Measurements from ENCODE around the gene B9D2.
A peak's percentile ranks its signal among the peaks of the same experiment; 100 is the strongest.

Gene B9D2

DNA sequence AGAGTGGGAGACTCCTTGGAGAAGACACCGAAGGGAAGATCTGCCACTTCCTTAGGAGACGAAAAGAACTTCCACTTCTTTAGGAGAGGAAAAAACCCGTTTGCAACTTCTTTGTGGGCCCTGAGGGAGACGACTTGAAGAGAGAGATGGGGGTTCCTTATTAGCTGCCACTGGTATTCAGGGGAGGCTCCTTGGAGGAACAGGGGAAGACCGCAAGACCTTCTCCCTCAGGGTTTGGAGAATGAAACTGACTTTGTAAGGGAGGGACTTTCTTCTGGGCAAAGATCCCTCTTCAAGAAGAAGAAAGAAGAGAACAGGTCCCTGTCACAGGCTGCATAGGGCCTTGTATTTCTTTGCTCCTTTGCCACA is 34.1 kb upstream of the B9D2 start:
- Histone ChIP-seq H2BK15ac (ENCODE audit: low read depth, poor library complexity, severe bottlenecking) (no peak overlapping the region), H2BK5ac (ENCODE audit: low read depth, low read length, poor library complexity, severe bottlenecking) (peak overlapping the region; percentile 79)
- DNase-seq: no peak

DNA sequence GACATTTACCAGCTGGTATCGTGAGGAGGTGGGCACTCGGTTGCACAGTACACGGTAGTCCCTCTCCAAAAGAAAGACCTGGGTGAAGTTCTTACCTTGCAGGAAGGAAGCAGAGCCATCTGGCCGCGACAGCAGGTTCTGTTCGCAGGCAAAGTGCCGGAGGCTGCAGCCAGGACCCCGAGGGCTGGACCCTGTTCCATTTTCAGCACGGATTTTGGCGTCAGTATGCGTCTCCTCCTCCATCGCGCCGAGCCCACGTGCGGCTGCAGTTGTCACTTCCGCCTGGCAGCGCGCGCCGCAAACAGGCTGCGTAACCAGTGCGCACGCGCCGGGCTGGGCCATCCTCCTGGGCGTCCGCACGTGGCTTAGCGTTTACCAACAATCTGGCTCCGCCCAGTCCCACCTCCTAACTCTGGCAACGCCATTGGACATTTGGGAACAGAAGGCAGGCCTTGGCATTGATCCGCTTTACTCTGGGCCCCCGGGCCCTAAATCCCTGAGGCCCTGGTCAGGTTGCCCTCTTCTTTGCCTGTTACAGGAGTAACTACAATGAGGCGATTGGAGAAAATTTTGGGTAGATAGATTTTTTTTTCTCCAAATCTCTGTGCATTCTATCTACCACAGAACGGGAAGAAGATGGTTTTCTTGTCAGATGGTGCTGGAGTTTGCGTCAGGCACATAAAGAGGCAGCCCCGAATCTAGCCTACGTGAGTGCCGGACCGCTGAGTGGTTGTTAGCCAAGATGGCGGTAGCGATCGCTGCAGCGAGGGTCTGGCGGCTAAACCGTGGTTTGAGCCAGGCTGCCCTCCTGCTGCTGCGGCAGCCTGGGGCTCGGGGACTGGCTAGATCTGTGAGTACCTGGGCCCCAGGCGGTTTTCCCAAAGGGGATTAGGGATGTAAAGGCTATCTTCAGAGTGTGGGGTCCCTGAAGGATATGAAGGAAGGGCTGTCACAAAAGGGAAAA is 33.4 kb upstream of the B9D2 start, which contains the start of the genes BCKDHA and EXOSC5:
Gene BCKDHA, plus strand, starts transcription at position 733 of the 964 bp plus-strand sequence. Its CDS starts 10 bp downstream, at position 743.
Gene EXOSC5, minus strand, starts transcription at position 274 of the 964 bp plus-strand sequence. Its CDS starts 31 bp downstream, at position 243.
- H3K36me3 ChIP-seq (ENCODE audit: control insufficient read depth in 1 of 2, insufficient read depth in 2 of 2, low read depth in 1 of 2, low read length in 2 of 2): peaks cover 0 to 7% of the 10 kb centered on the region in 2 experiments
- H3K4ac ChIP-seq (ENCODE audit: low read depth in 1 of 2, low read length in 2 of 2): peak within 1 kb of the TSS; percentile 70 to 79
- WGBS: under 1% methylated on average over 48 of the region's 50 CpGs
- no peaks in the 10 kb centered on the region for H3K9me3 ChIP-seq (ENCODE audit: control insufficient read depth, low read length)
- peak within 1 kb of the TSS; percentile 79 for H2AFZ ChIP-seq (ENCODE audit: low read depth, low read length)
- H3K23ac ChIP-seq (ENCODE audit: low read length in 2 of 2): no peak within 1 kb of the TSS
- H3K4me2 ChIP-seq (ENCODE audit: low read length, poor library complexity, severe bottlenecking): peak within 1 kb of the TSS; percentile 93
- no peak within 1 kb of the TSS for H3K14ac ChIP-seq (ENCODE audit: low read length in 2 of 2)
- H2BK15ac ChIP-seq (ENCODE audit: low read depth, poor library complexity, severe bottlenecking): no peak within 1 kb of the TSS
- H2BK12ac ChIP-seq (ENCODE audit: low read length in 2 of 2): no peak within 1 kb of the TSS
- H3K9ac ChIP-seq (ENCODE audit: low read length): peak within 1 kb of the TSS; percentile 98
- H2BK120ac ChIP-seq (ENCODE audit: low read depth, low read length): no peak within 1 kb of the TSS
- H3K4me3 ChIP-seq (ENCODE audit: insufficient read depth in 1 of 2, low read depth in 1 of 2, low read length in 2 of 2): peak within 1 kb of the TSS; percentile 93 to 98
- peak within 1 kb of the TSS; percentile 80 for H3K27ac ChIP-seq (ENCODE audit: low read length, poor library complexity, severe bottlenecking)
- H3K79me1 ChIP-seq (replicated peaks; ENCODE audit: low read length, poor library complexity, severe bottlenecking): peaks cover 29% of the 10 kb centered on the region
- peak within 1 kb of the TSS; percentile 69 to 83 for H3K18ac ChIP-seq (ENCODE audit: low read depth in 1 of 2, low read length in 2 of 2)
- H4K8ac ChIP-seq (ENCODE audit: low read length): peak within 1 kb of the TSS; percentile 86
- H2AK5ac ChIP-seq (ENCODE audit: low read length, severe bottlenecking): no peak within 1 kb of the TSS
- peak within 1 kb of the TSS; percentile 79 for H2BK5ac ChIP-seq (ENCODE audit: low read depth, low read length, poor library complexity, severe bottlenecking)
- no peak within 1 kb of the TSS for H4K91ac ChIP-seq (ENCODE audit: low read length)
- H3K27me3 ChIP-seq (ENCODE audit: control insufficient read depth in 1 of 2, insufficient read depth in 1 of 2, low read length in 2 of 2): no peaks in the 10 kb centered on the region
- H3K4me1 ChIP-seq (ENCODE audit: control insufficient read depth, insufficient read depth, low read depth, low read length): peaks cover 5% of the 10 kb centered on the region
- peak; percentile 100 for DNase-seq

More for the DNA sequence above, 34.1 kb upstream of the B9D2 start:
- Histone ChIP-seq H4K8ac (ENCODE audit: low read length) (peak overlapping the region; percentile 21), H3K9ac (ENCODE audit: low read length) (peak overlapping the region; percentile 98), H3K27me3 (ENCODE audit: control insufficient read depth in 1 of 2, insufficient read depth in 1 of 2, low read length in 2 of 2) (no peaks in the 10 kb centered on the region), H3K27ac (ENCODE audit: low read length, poor library complexity, severe bottlenecking) (no peak overlapping the region), H3K79me1 (replicated peaks; ENCODE audit: low read length, poor library complexity, severe bottlenecking) (peaks cover 28% of the 10 kb centered on the region), H3K4me1 (ENCODE audit: control insufficient read depth, insufficient read depth, low read depth, low read length) (peaks cover 5% of the 10 kb centered on the region), H2AK5ac (ENCODE audit: low read length, severe bottlenecking) (no peak overlapping the region), H3K14ac (ENCODE audit: low read length in 2 of 2) (no peak overlapping the region), H3K4ac (ENCODE audit: low read depth in 1 of 2, low read length in 2 of 2) (peak overlapping the region; percentile 70 to 79), H2BK12ac (ENCODE audit: low read length in 2 of 2) (no peak overlapping the region), H3K4me3 (ENCODE audit: insufficient read depth in 1 of 2, low read depth in 1 of 2, low read length in 2 of 2) (peak overlapping the region; percentile 93 to 98), H3K18ac (ENCODE audit: low read depth in 1 of 2, low read length in 2 of 2) (peak overlapping the region in 1 of 2 experiments; percentile 69), H4K91ac (ENCODE audit: low read length) (no peak overlapping the region), H3K4me2 (ENCODE audit: low read length, poor library complexity, severe bottlenecking) (peak overlapping the region; percentile 93), H3K36me3 (ENCODE audit: control insufficient read depth in 1 of 2, insufficient read depth in 2 of 2, low read depth in 1 of 2, low read length in 2 of 2) (peaks cover 3% of the 10 kb centered on the region in 2 experiments), H3K23ac (ENCODE audit: low read length in 2 of 2) (no peak overlapping the region), H3K9me3 (ENCODE audit: control insufficient read depth, low read length) (no peaks in the 10 kb centered on the region), H2AFZ (ENCODE audit: low read depth, low read length) (peak overlapping the region; percentile 79), H2BK120ac (ENCODE audit: low read depth, low read length) (no peak overlapping the region)
- 0% methylated on average over 5 of the region's 5 CpGs for WGBS

DNA sequence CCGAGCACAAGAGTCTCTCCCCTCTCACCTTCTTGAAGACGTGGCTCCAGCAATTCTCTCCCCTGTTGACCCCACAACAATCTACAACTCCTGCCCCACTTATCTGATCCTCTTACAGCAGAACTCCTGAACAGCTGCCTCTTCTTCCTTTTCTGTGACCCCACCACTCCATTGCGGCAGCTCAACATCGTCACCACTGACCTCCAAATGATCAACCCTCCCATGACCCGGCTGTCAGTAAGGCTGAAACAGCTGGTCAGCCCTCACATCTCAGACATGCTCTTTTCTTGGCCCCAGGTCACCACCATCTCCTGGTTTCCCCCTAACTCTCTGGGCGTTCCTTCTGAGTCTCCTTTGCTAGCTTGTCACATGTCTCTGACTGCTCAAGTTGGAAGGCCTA is 31.4 kb upstream of the B9D2 start:
- Histone ChIP-seq H3K4ac (ENCODE audit: low read depth in 1 of 2, low read length in 2 of 2) (no peak overlapping the region), H3K4me1 (ENCODE audit: control insufficient read depth, insufficient read depth, low read depth, low read length) (peaks cover 5% of the 10 kb centered on the region), H2AK5ac (ENCODE audit: low read length, severe bottlenecking) (no peak overlapping the region), H4K91ac (ENCODE audit: low read length) (no peak overlapping the region), H4K8ac (ENCODE audit: low read length) (no peak overlapping the region), H2BK15ac (ENCODE audit: low read depth, poor library complexity, severe bottlenecking) (no peak overlapping the region), H3K4me2 (ENCODE audit: low read length, poor library complexity, severe bottlenecking) (no peak overlapping the region), H3K4me3 (ENCODE audit: insufficient read depth in 1 of 2, low read depth in 1 of 2, low read length in 2 of 2) (no peak overlapping the region), H3K9ac (ENCODE audit: low read length) (no peak overlapping the region), H3K27ac (ENCODE audit: low read length, poor library complexity, severe bottlenecking) (no peak overlapping the region), H3K9me3 (ENCODE audit: control insufficient read depth, low read length) (no peaks in the 10 kb centered on the region), H3K14ac (ENCODE audit: low read length in 2 of 2) (no peak overlapping the region), H2BK120ac (ENCODE audit: low read depth, low read length) (no peak overlapping the region), H3K36me3 (ENCODE audit: control insufficient read depth in 1 of 2, insufficient read depth in 2 of 2, low read depth in 1 of 2, low read length in 2 of 2) (peaks cover 17 to 26% of the 10 kb centered on the region in 2 experiments), H3K27me3 (ENCODE audit: control insufficient read depth in 1 of 2, insufficient read depth in 1 of 2, low read length in 2 of 2) (no peaks in the 10 kb centered on the region), H3K23ac (ENCODE audit: low read length in 2 of 2) (no peak overlapping the region), H3K79me1 (replicated peaks; ENCODE audit: low read length, poor library complexity, severe bottlenecking) (peaks cover 26% of the 10 kb centered on the region), H2AFZ (ENCODE audit: low read depth, low read length) (no peak overlapping the region), H3K18ac (ENCODE audit: low read depth in 1 of 2, low read length in 2 of 2) (no peak overlapping the region), H2BK12ac (ENCODE audit: low read length in 2 of 2) (no peak overlapping the region), H2BK5ac (ENCODE audit: low read depth, low read length, poor library complexity, severe bottlenecking) (no peak overlapping the region)
- 75% methylated on average over 6 of the region's 6 CpGs for WGBS
- DNase-seq: no peak

DNA sequence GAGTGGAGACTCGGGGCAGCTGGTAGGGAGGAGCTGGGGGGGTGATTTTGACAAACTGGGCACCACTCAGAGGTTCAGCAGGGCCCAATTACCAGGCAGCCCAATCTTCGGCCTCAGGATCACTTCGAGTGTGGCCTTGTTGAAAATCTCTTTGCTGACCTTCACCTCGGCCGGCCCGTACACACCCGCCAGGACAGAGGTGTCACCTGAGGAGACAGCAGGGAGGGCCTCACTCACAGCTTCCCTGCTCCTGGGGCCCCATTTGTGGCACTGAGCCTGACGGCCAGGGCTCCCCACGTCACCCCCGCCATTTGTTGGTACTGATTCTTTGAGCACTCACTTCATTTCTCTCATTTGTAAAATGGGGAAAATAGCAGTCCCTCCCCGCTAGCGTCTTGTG is 28.8 kb upstream of the B9D2 start:
- H2BK5ac ChIP-seq (ENCODE audit: low read depth, low read length, poor library complexity, severe bottlenecking): no peak overlapping the region
- no peak overlapping the region for H2BK15ac ChIP-seq (ENCODE audit: low read depth, poor library complexity, severe bottlenecking)
- 95% methylated on average over 12 of the region's 12 CpGs for WGBS
- peaks cover 2% of the 10 kb centered on the region for H3K4me1 ChIP-seq (ENCODE audit: control insufficient read depth, insufficient read depth, low read depth, low read length)
- no peak overlapping the region for H4K91ac ChIP-seq (ENCODE audit: low read length)
- no peak overlapping the region for H2BK12ac ChIP-seq (ENCODE audit: low read length in 2 of 2)
- no peak overlapping the region for H2AFZ ChIP-seq (ENCODE audit: low read depth, low read length)
- no peak overlapping the region for H3K14ac ChIP-seq (ENCODE audit: low read length in 2 of 2)
- peaks cover 36 to 41% of the 10 kb centered on the region in 2 experiments for H3K36me3 ChIP-seq (ENCODE audit: control insufficient read depth in 1 of 2, insufficient read depth in 2 of 2, low read depth in 1 of 2, low read length in 2 of 2)
- no peaks in the 10 kb centered on the region for H3K9me3 ChIP-seq (ENCODE audit: control insufficient read depth, low read length)
- H2BK120ac ChIP-seq (ENCODE audit: low read depth, low read length): no peak overlapping the region
- no peak overlapping the region for H3K4me2 ChIP-seq (ENCODE audit: low read length, poor library complexity, severe bottlenecking)
- H3K79me1 ChIP-seq (replicated peaks; ENCODE audit: low read length, poor library complexity, severe bottlenecking): peaks cover 11% of the 10 kb centered on the region
- H3K18ac ChIP-seq (ENCODE audit: low read depth in 1 of 2, low read length in 2 of 2): no peak overlapping the region
- no peak overlapping the region for H3K4ac ChIP-seq (ENCODE audit: low read depth in 1 of 2, low read length in 2 of 2)
- no peak overlapping the region for H3K4me3 ChIP-seq (ENCODE audit: insufficient read depth in 1 of 2, low read depth in 1 of 2, low read length in 2 of 2)
- H3K27me3 ChIP-seq (ENCODE audit: control insufficient read depth in 1 of 2, insufficient read depth in 1 of 2, low read length in 2 of 2): no peaks in the 10 kb centered on the region
- H4K8ac ChIP-seq (ENCODE audit: low read length): no peak overlapping the region
- H3K23ac ChIP-seq (ENCODE audit: low read length in 2 of 2): no peak overlapping the region
- H3K27ac ChIP-seq (ENCODE audit: low read length, poor library complexity, severe bottlenecking): no peak overlapping the region
- H2AK5ac ChIP-seq (ENCODE audit: low read length, severe bottlenecking): no peak overlapping the region
- no peak for DNase-seq
- no peak overlapping the region for H3K9ac ChIP-seq (ENCODE audit: low read length)
